ENCODE data around the gene SCN8A. TPM values are rescaled to one million over a fixed set of nuclear protein-coding genes. Genes with fewer than 3 reads are reported as not detected.

Gene SCN8A
- total and polyA plus RNA-seq, 2 experiments from 2014 or later = 4.6 to 23.9 TPM

DNA sequence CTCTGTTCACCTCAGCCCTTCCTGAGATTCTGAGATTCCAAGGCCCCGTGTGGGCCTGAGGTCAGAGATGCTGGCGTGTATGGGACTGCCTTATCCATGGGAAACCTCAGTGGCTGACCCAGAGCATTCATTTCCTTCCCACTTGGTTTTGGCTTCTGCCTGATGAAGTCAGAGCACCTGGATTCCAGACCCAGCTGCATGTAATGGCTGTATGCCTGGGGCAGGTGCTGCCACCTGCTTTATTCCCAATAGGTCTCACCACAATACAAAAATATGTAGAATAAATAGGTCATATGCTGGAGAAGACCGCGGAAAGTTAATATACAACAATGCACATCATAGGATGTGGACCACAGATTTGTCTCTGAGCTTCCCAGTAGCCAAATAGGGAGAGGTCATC is 231.9 kb downstream of the SCN8A start:
- Histone ChIP-seq H3K36me3 (ENCODE audit: insufficient read depth) (no peaks in the 10 kb centered on the region), H3K4me3 (no peak overlapping the region), H4K20me1 (replicated peaks; ENCODE audit: insufficient read depth) (peaks cover 3% of the 10 kb centered on the region; the same call in 1 of the 2 replicates), H3K9me2 (ENCODE audit: insufficient read depth) (no peaks in the 10 kb centered on the region), H3K4me2 (no peak overlapping the region), H3K27me3 (ENCODE audit: insufficient read depth) (peaks cover 38% of the 10 kb centered on the region), H3K4me1 (ENCODE audit: insufficient read depth) (peaks cover 15% of the 10 kb centered on the region; the same call in 1 of the 2 replicates), H3K79me2 (replicated peaks; ENCODE audit: insufficient read depth) (no peaks in the 10 kb centered on the region), H3F3A (replicated peaks; ENCODE audit: low read depth) (peaks cover 15% of the 10 kb centered on the region), H3K27ac (ENCODE audit: low read depth) (no peak overlapping the region), H2AFZ (no peak overlapping the region)
- H3K4me3 Mint-ChIP-seq = no peak overlapping the region; the same call in 2 of the 3 replicates
- H3K27ac Mint-ChIP-seq = no peak overlapping the region
- ATAC-seq (no peak), DNase-seq (ENCODE audit: low spot score) (no peak)
- peaks cover 14% of the 10 kb centered on the region for H3K27me3 Mint-ChIP-seq (ENCODE audit: insufficient read depth, low read depth, poor library complexity)
- peaks cover 20% of the 10 kb centered on the region for H3K4me1 Mint-ChIP-seq
- no peaks in the 10 kb centered on the region; the same call in 2 of the 3 replicates for H3K36me3 Mint-ChIP-seq (ENCODE audit: low read depth)
- TF ChIP-seq ZNF331 (CRISPR knock-in tag; IDR thresholded peaks at IDR 0.05; ENCODE audit: low read depth) = no peak
- TF ChIP-seq ETS1 (IDR thresholded peaks at IDR 0.05) = no peak
- TF ChIP-seq CREB1 (CRISPR knock-in tag; IDR thresholded peaks at IDR 0.05; ENCODE audit: low read depth) = no peak
- no peak for TF ChIP-seq CTCF (conservative IDR thresholded peaks at IDR 0.05; ENCODE audit: low read depth in 2 of 2)
- TF ChIP-seq EZH2phosphoT487 (IDR thresholded peaks at IDR 0.05; ENCODE audit: unreplicated experiment) = no peak
- no peak for TF ChIP-seq STAT1 (IDR thresholded peaks at IDR 0.05; ENCODE audit: unreplicated experiment)
- no peak for TF ChIP-seq EZH2 (IDR thresholded peaks at IDR 0.05; ENCODE audit: low read depth, unreplicated experiment)
- TF ChIP-seq, protein P1, sequence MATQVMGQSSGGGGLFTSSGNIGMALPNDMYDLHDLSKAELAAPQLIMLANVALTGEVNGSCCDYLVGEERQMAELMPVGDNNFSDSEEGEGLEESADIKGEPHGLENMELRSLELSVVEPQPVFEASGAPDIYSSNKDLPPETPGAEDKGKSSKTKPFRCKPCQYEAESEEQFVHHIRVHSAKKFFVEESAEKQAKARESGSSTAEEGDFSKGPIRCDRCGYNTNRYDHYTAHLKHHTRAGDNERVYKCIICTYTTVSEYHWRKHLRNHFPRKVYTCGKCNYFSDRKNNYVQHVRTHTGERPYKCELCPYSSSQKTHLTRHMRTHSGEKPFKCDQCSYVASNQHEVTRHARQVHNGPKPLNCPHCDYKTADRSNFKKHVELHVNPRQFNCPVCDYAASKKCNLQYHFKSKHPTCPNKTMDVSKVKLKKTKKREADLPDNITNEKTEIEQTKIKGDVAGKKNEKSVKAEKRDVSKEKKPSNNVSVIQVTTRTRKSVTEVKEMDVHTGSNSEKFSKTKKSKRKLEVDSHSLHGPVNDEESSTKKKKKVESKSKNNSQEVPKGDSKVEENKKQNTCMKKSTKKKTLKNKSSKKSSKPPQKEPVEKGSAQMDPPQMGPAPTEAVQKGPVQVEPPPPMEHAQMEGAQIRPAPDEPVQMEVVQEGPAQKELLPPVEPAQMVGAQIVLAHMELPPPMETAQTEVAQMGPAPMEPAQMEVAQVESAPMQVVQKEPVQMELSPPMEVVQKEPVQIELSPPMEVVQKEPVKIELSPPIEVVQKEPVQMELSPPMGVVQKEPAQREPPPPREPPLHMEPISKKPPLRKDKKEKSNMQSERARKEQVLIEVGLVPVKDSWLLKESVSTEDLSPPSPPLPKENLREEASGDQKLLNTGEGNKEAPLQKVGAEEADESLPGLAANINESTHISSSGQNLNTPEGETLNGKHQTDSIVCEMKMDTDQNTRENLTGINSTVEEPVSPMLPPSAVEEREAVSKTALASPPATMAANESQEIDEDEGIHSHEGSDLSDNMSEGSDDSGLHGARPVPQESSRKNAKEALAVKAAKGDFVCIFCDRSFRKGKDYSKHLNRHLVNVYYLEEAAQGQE (IDR thresholded peaks at IDR 0.05; ENCODE audit: unreplicated experiment) = no peak
- no peak for TF ChIP-seq JUNB (IDR thresholded peaks at IDR 0.05; ENCODE audit: unreplicated experiment)
- TF ChIP-seq ZNF114 (CRISPR knock-in tag; IDR thresholded peaks at IDR 0.05) = no peak
- no peak for TF ChIP-seq NANOG (IDR thresholded peaks at IDR 0.05; ENCODE audit: borderline replicate concordance)
- TF ChIP-seq ZNF462 (CRISPR knock-in tag; IDR thresholded peaks at IDR 0.05) = no peak
- TF ChIP-seq POLR2AphosphoS5 (IDR thresholded peaks at IDR 0.05; ENCODE audit: low read depth) = no peak
- peaks cover 3% of the 10 kb centered on the region; the same call in 1 of the 3 replicates for H3K9me3 Mint-ChIP-seq

Measured in GM23338 (cell line).